GM12878 (cell line): ENCODE data around the gene OR6X1. TPM values are rescaled to one million over a fixed set of nuclear protein-coding genes. Genes with fewer than 3 reads are reported as not detected.

ENCODE experiments used
- ATAC-seq: fragments of 200-7000 bp; cut with Tn5 transposase; 3 replicates; pipeline ENCODE4 v1.9.1; 2020; ENCODE audit warnings: mild to moderate bottlenecking, moderate library complexity
- BruUV-seq: library from RNA; stranded (reverse); fragments of 400-500 nt; replicated peaks from 2 replicates; lab custom pipeline; 2021; lab: Mats Ljungman, UMichigan
- CTCF ChIA-PET: fragments of 300-600 bp; sonication (Branson Sonifier 250); formaldehyde crosslinking; extraction: SDS; loops from one replicate; lab custom pipeline; 2021; ENCODE audit warnings: inconsistent platforms; lab: Yijun Ruan, JAX
- POLR2A ChIA-PET: fragments of 350-600 bp; formaldehyde crosslinking; extraction: SDS; loops from one replicate; lab custom pipeline; 2021; ENCODE audit warnings: inconsistent platforms; lab: Charles Lee
- RAD21 ChIA-PET: fragments of 300-600 bp; sonication (Branson Sonifier 250); formaldehyde crosslinking; loops from one replicate; lab custom pipeline; 2023; ENCODE audit warnings: antibody characterized with exemption; ENCODE audit not compliant: unreplicated experiment; lab: Charles Lee
- SMC1A ChIA-PET: fragments of 300-600 bp; sonication (Branson Sonifier 250); formaldehyde crosslinking; loops from one replicate; lab custom pipeline; 2023; ENCODE audit not compliant: unreplicated experiment, uncharacterized antibody; lab: Charles Lee
- DNase-seq: peaks from one replicate; pipeline ENCODE4 v3.0.0-alpha.2; 2011; ENCODE audit warnings: low read depth, low spot score
- FAIRE-seq: peaks from 3 replicates; lab custom pipeline; 2011; peaks lifted over from hg19 to GRCh38; lab: Jason Lieb, UNC
- H2AFZ ChIP-seq: 2 replicates; pipeline ENCODE4 v1.6.0; 2011; ENCODE audit warnings: low read depth, low read length, control low read depth; ENCODE audit not compliant: control insufficient read depth
- H3K27ac ChIP-seq: 2 replicates; pipeline ENCODE4 v1.5.1; 2011; ENCODE audit warnings: control low read depth; ENCODE audit not compliant: control insufficient read depth, insufficient read depth
- H3K27me3 ChIP-seq, 2 experiments: replicated peaks in 1 of 2; 2 replicates each; pipeline versions ENCODE4 v1.6.0 to v1.6.1; 2011; ENCODE audit warnings: low read length in 1 of 2; ENCODE audit not compliant: control insufficient read depth in 2 of 2, insufficient read depth in 2 of 2
- H3K36me3 ChIP-seq, 2 experiments: 2 replicates each; pipeline ENCODE4 v1.5.1; 2011; ENCODE audit warnings: low read length in 1 of 2; ENCODE audit not compliant: control insufficient read depth in 2 of 2, insufficient read depth in 2 of 2
- H3K4me1 ChIP-seq: 2 replicates; pipeline ENCODE4 v1.6.1; 2011; ENCODE audit warnings: mild to moderate bottlenecking, low read length, moderate library complexity, mixed read lengths; ENCODE audit not compliant: control insufficient read depth, insufficient read depth
- H3K4me2 ChIP-seq: 2 replicates; pipeline ENCODE4 v1.6.0; 2011; ENCODE audit warnings: control low read depth; ENCODE audit not compliant: control insufficient read depth, insufficient read depth
- H3K4me3 ChIP-seq: fragments of 200-600 bp; sonication (generic); 2 replicates; pipeline ENCODE4 v1.5.1; 2016
- H3K79me2 ChIP-seq: 2 replicates; pipeline ENCODE4 v1.6.0; 2011; ENCODE audit warnings: low read length; ENCODE audit not compliant: control insufficient read depth, insufficient read depth
- H3K9ac ChIP-seq: 2 replicates; pipeline ENCODE4 v1.8.0; 2011; ENCODE audit warnings: low read length, control low read depth, mixed read lengths; ENCODE audit not compliant: control insufficient read depth, insufficient read depth
- H3K9me3 ChIP-seq: replicated peaks from 3 replicates; pipeline ENCODE4 v1.5.1; 2011; ENCODE audit warnings: mild to moderate bottlenecking, low read length; ENCODE audit not compliant: control insufficient read depth, insufficient read depth
- H4K20me1 ChIP-seq: 2 replicates; pipeline ENCODE4 v1.6.0; 2011; ENCODE audit not compliant: control insufficient read depth, insufficient read depth
- BMI1 ChIP-seq: fragments of 450-650 bp; IDR thresholded peaks from 2 replicates; pipeline ENCODE4 v1.6.1; 2016; ENCODE audit warnings: mild to moderate bottlenecking, moderate library complexity, borderline replicate concordance
- CBX3 ChIP-seq: fragments of 200-600 bp; sonication (generic); IDR thresholded peaks from 2 replicates; pipeline ENCODE4 v1.6.1; 2016; ENCODE audit warnings: low read depth, borderline replicate concordance
- CBX5 ChIP-seq: sonication (generic); IDR thresholded peaks from 2 replicates; pipeline ENCODE4 v1.6.1; 2016; ENCODE audit warnings: low read depth, moderate library complexity, mild to moderate bottlenecking, inconsistent platforms
- EGR1 ChIP-seq, 2 experiments: IDR thresholded peaks; 1 replicate in 1 of 2; 2 replicates in 1 of 2; pipeline ENCODE4 v1.6.1; 2011 to 2012; ENCODE audit warnings: low read depth in 2 of 2, low read length in 2 of 2, borderline replicate concordance in 1 of 2, mild to moderate bottlenecking in 1 of 2, moderate library complexity in 1 of 2
- FOS ChIP-seq: IDR thresholded peaks from 3 replicates; pipeline ENCODE4 v1.6.1; 2011; ENCODE audit warnings: borderline replicate concordance; ENCODE audit not compliant: insufficient read length; ENCODE audit errors: extremely low read depth
- FOXM1 ChIP-seq: IDR thresholded peaks from 2 replicates; pipeline ENCODE4 v1.6.1; 2012; ENCODE audit warnings: low read depth, mild to moderate bottlenecking, inconsistent platforms, low read length, moderate library complexity
- LARP7 ChIP-seq: fragments of 450-650 bp; IDR thresholded peaks from 2 replicates; pipeline ENCODE4 v1.6.1; 2017; ENCODE audit warnings: mild to moderate bottlenecking
- MEF2A ChIP-seq: IDR thresholded peaks from 2 replicates; pipeline ENCODE4 v1.6.1; 2011; ENCODE audit warnings: low read depth, mild to moderate bottlenecking, low read length, moderate library complexity; ENCODE audit not compliant: insufficient read depth
- MTA2 ChIP-seq: fragments of 450-650 bp; IDR thresholded peaks from 2 replicates; pipeline ENCODE4 v1.6.1; 2016; ENCODE audit warnings: low read depth, mild to moderate bottlenecking, moderate library complexity
- MXI1 ChIP-seq: fragments of 150-350 bp; IDR thresholded peaks from 2 replicates; pipeline ENCODE4 v1.6.1; 2011; ENCODE audit warnings: low read depth, mild to moderate bottlenecking, inconsistent platforms, low read length, improper control_type of control experiment
- NFYA ChIP-seq: IDR thresholded peaks from 2 replicates; pipeline ENCODE4 v1.6.1; 2011; ENCODE audit warnings: low read depth, mild to moderate bottlenecking, low read length, improper control_type of control experiment, borderline replicate concordance
- SP1 ChIP-seq: IDR thresholded peaks from one replicate; pipeline ENCODE4 v1.6.1; 2011; ENCODE audit warnings: low read depth, low read length
- SUPT20H ChIP-seq: IDR thresholded peaks from 2 replicates; pipeline ENCODE4 v1.6.1; 2011; ENCODE audit warnings: low read depth, mild to moderate bottlenecking, low read length, moderate library complexity, borderline replicate concordance; ENCODE audit not compliant: control insufficient read depth
- TCF3 ChIP-seq: IDR thresholded peaks from 2 replicates; pipeline ENCODE4 v1.6.1; 2012; ENCODE audit warnings: low read depth, mild to moderate bottlenecking, low read length, borderline replicate concordance; ENCODE audit not compliant: insufficient read depth
- ZNF24 ChIP-seq: fragments of 450-650 bp; IDR thresholded peaks from 2 replicates; pipeline ENCODE4 v1.6.1; 2017; ENCODE audit warnings: antibody characterized with exemption, mild to moderate bottlenecking
- WGBS: methylation state at CpG from one replicate; pipeline ENCODE4 v1.1.6; 2016; ENCODE audit warnings: low lambda C conversion rate; ENCODE audit not compliant: insufficient replicate concordance, insufficient coverage; ENCODE audit errors: missing lambda C conversion rate; 5-methylcytosine and 5-hydroxymethylcytosine counted together
- in situ Hi-C: fragments of 300-500 bp; cut with MboI; formaldehyde crosslinking; loops from 9 replicates; pipeline ENCODE4 v1.14.3; 2018; ENCODE audit warnings: mixed read lengths
- intact Hi-C: fragments of 100-400 bp; cut with micrococcal nuclease; formaldehyde crosslinking; loops from one replicate; pipeline ENCODE4 v1.14.2; 2022; ENCODE audit not compliant: unreplicated experiment
- polyA plus RNA-seq, 11 experiments: library from polyadenylated mRNA; depleted of rRNA in 4 of 11; unstranded in 6 of 11; stranded (reverse) in 5 of 11; fragments of >200 nt; fragmentation: Nextera tagmentation in 4 of 11; fragmentation: Illumina TruSeq in 1 of 11; extraction: Ambion mirVana in 4 of 11; extraction: Trizol in 1 of 11; gene quantifications; 1 replicate in 1 of 11; 2 replicates in 10 of 11; pipeline versions ENCODE4 v1.2.1 to v1.2.3, GENCODE V29; 2011 to 2016; ENCODE audit warnings: inconsistent platforms in 2 of 11, missing spikeins in 2 of 11, low read depth in 1 of 11
- total RNA-seq, 4 experiments: library from RNA; depleted of rRNA in 3 of 4; stranded (reverse); fragments of >200 nt in 3 of 4; fragmentation: Illumina TruSeq in 1 of 4; extraction: Trizol in 1 of 4; gene quantifications; 2 replicates each; pipeline versions ENCODE4 v1.2.1 to v1.2.3, GENCODE V29; 2013 to 2021
- TF ChIP-seq, protein P1 (sequence below): fragments of 150-350 bp; IDR thresholded peaks from 2 replicates; pipeline ENCODE4 v1.6.1; 2016; ENCODE audit warnings: low read depth, low read length
- TF ChIP-seq, protein P2 (sequence below): fragments of 450-650 bp; IDR thresholded peaks from 2 replicates; pipeline ENCODE4 v1.6.1; 2016; ENCODE audit warnings: mild to moderate bottlenecking

The OR6X1 gene
- total and polyA plus RNA-seq, 10 of the 15 experiments (the other 5 are each of a cell fraction or from before 2014, with no cell fraction given) = not detected

DNA sequence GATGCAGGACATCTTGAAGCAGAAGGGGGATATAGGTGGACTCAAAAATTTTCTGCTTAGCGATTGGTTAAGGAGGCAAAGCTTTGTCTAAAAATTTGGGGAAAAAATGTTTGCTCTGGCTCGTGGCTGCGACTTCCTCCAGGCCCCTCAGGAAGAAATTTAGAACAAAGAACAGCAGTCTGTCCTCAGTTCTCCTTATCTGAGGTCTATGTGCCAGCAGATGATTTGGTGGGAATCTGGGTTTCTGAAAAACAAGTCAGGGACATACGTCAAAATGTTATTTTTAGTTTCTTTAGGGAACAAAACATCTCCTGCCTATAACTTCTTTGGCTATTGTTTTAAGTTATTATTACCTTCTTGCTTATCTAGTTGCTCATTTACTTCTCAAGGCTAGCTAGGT is 43.8 kb upstream of the OR6X1 start:
- Histone ChIP-seq H2AFZ (no peak overlapping the region), H4K20me1 (no peaks in the 10 kb centered on the region), H3K9ac (no peak overlapping the region), H3K79me2 (no peaks in the 10 kb centered on the region), H3K27ac (no peak overlapping the region), H3K4me1 (no peaks in the 10 kb centered on the region), H3K4me3 (no peak overlapping the region), H3K27me3 (no peaks in the 10 kb centered on the region), H3K36me3 (no peaks in the 10 kb centered on the region), H3K4me2 (no peak overlapping the region), H3K9me3 (no peaks in the 10 kb centered on the region)
- in situ Hi-C loops (no loop called here), intact Hi-C loops (no loop called here)
- ATAC-seq = no peak
- FAIRE-seq = no peak
- no TSS peak for BruUV-seq
- SMC1A ChIA-PET = no interaction called here
- RAD21 ChIA-PET = no interaction called here
- POLR2A ChIA-PET = no interaction called here
- CTCF ChIA-PET = no interaction called here
- 60% methylated on average over 4 of the region's 4 CpGs for WGBS
- TF ChIP-seq LARP7 (no peak), SP1 (no peak), MEF2A (no peak), FOXM1 (no peak), CBX3 (no peak), TCF3 (no peak), MXI1 (no peak), FOS (no peak), NFYA (no peak)
- DNase-seq = no peak

DNA sequence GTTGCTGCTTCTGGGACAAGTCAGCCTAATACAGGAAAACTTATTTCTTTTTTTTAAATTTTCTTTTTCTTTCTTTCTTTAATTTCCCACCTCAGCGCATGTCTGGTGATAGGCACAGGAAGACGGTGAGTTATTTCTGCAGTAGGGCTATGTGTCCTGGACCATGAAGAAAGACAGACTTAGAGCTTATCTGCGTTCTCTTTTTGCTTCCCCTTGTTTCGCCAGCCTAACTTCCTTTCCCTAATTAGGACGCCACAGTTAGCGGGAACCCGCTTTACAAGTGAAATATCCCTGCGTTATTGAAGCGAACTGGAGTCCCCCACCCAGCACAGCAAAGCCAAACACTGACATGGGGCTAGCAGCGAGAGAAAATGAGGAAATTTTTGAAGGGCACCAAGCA is 43.2 kb upstream of the OR6X1 start:
- no peak for DNase-seq
- Histone ChIP-seq H4K20me1 (no peaks in the 10 kb centered on the region), H2AFZ (no peak overlapping the region), H3K27ac (no peak overlapping the region), H3K4me2 (no peak overlapping the region), H3K27me3 (no peaks in the 10 kb centered on the region), H3K9ac (no peak overlapping the region), H3K79me2 (no peaks in the 10 kb centered on the region), H3K4me3 (no peak overlapping the region), H3K9me3 (no peaks in the 10 kb centered on the region), H3K36me3 (no peaks in the 10 kb centered on the region), H3K4me1 (no peaks in the 10 kb centered on the region)
- intact Hi-C loops = no loop called here
- ChIA-PET SMC1A (no interaction called here), RAD21 (no interaction called here), POLR2A (no interaction called here), CTCF (no interaction called here)
- FAIRE-seq = no peak
- no TSS peak for BruUV-seq
- WGBS = 4% methylated on average over 10 of the region's 10 CpGs
- in situ Hi-C loops = no loop called here
- no peak for ATAC-seq
- TF ChIP-seq ZNF24 = no peak
- no peak for TF ChIP-seq MTA2
- TF ChIP-seq BMI1 = no peak
- TF ChIP-seq, protein P1, sequence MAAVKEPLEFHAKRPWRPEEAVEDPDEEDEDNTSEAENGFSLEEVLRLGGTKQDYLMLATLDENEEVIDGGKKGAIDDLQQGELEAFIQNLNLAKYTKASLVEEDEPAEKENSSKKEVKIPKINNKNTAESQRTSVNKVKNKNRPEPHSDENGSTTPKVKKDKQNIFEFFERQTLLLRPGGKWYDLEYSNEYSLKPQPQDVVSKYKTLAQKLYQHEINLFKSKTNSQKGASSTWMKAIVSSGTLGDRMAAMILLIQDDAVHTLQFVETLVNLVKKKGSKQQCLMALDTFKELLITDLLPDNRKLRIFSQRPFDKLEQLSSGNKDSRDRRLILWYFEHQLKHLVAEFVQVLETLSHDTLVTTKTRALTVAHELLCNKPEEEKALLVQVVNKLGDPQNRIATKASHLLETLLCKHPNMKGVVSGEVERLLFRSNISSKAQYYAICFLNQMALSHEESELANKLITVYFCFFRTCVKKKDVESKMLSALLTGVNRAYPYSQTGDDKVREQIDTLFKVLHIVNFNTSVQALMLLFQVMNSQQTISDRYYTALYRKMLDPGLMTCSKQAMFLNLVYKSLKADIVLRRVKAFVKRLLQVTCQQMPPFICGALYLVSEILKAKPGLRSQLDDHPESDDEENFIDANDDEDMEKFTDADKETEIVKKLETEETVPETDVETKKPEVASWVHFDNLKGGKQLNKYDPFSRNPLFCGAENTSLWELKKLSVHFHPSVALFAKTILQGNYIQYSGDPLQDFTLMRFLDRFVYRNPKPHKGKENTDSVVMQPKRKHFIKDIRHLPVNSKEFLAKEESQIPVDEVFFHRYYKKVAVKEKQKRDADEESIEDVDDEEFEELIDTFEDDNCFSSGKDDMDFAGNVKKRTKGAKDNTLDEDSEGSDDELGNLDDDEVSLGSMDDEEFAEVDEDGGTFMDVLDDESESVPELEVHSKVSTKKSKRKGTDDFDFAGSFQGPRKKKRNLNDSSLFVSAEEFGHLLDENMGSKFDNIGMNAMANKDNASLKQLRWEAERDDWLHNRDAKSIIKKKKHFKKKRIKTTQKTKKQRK = no peak
- no peak for TF ChIP-seq EGR1 (IDR thresholded peaks at IDR 0.05; ENCODE audit: borderline replicate concordance in 1 of 2, low read depth in 2 of 2, low read length in 2 of 2)
- no peak for TF ChIP-seq CBX5
- TF ChIP-seq, protein P2, sequence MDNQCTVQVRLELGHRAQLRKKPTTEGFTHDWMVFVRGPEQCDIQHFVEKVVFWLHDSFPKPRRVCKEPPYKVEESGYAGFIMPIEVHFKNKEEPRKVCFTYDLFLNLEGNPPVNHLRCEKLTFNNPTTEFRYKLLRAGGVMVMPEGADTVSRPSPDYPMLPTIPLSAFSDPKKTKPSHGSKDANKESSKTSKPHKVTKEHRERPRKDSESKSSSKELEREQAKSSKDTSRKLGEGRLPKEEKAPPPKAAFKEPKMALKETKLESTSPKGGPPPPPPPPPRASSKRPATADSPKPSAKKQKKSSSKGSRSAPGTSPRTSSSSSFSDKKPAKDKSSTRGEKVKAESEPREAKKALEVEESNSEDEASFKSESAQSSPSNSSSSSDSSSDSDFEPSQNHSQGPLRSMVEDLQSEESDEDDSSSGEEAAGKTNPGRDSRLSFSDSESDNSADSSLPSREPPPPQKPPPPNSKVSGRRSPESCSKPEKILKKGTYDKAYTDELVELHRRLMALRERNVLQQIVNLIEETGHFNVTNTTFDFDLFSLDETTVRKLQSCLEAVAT = no peak
- no peak for TF ChIP-seq SUPT20H
